Measurements from ENCODE around the gene HCN1. TPM values are rescaled to one million over a fixed set of nuclear protein-coding genes. Genes with fewer than 3 reads are reported as not detected.

HCN1 gene
- total RNA-seq, 4 donors from 2014 or later = not detected

GRCh38 chr5:45695804-45696156, 400 bp downstream of the HCN1 start:
- TF ChIP-seq CTCF (IDR thresholded peaks at IDR 0.05) = no peak
- no peak for TF ChIP-seq POLR2A (IDR thresholded peaks at IDR 0.05)
- H3K4me3 ChIP-seq = peak overlapping the region in 2 of 4 donors; percentile 35 to 46
- H3K9me3 ChIP-seq = no peaks in the 10 kb centered on the region
- no peak for DNase-seq
- H3K36me3 ChIP-seq = no peaks in the 10 kb centered on the region
- peaks cover 0 to 11% (median 0%) of the 10 kb centered on the region in 4 donors for H3K4me1 ChIP-seq
- H3K27me3 ChIP-seq = peaks cover 0 to 10% of the 10 kb centered on the region in 2 donors
- H3K27ac ChIP-seq = no peak overlapping the region

GRCh38 chr5:45694971-45695803, 993 bp downstream of the HCN1 start:
- no peak for DNase-seq
- peaks cover 0 to 10% of the 10 kb centered on the region in 2 donors for H3K27me3 ChIP-seq
- H3K4me1 ChIP-seq = peaks cover 0 to 11% (median 0%) of the 10 kb centered on the region in 4 donors
- TF ChIP-seq POLR2A (IDR thresholded peaks at IDR 0.05) (no peak), CTCF (IDR thresholded peaks at IDR 0.05) (no peak)
- H3K27ac ChIP-seq = no peak overlapping the region
- no peaks in the 10 kb centered on the region for H3K9me3 ChIP-seq
- no peaks in the 10 kb centered on the region for H3K36me3 ChIP-seq
- peak overlapping the region in 2 of 4 donors; percentile 35 to 46 for H3K4me3 ChIP-seq

- H3K27me3 ChIP-seq = peaks cover 0 to 10% of the 10 kb centered on the region in 2 donors
Measured at GRCh38 chr5:45694255-45694814, 1.8 kb downstream of the HCN1 start.

GRCh38 chr5:45692481-45692880, 3.7 kb downstream of the HCN1 start:
- Histone ChIP-seq H3K4me3 (no peak overlapping the region), H3K4me1 (peaks cover 0 to 11% (median 0%) of the 10 kb centered on the region in 4 donors), H3K27ac (no peak overlapping the region), H3K27me3 (peaks cover 0 to 10% of the 10 kb centered on the region in 2 donors), H3K9me3 (no peaks in the 10 kb centered on the region), H3K36me3 (no peaks in the 10 kb centered on the region)
- TF ChIP-seq POLR2A (IDR thresholded peaks at IDR 0.05) = no peak
- no peak for TF ChIP-seq CTCF (IDR thresholded peaks at IDR 0.05)
- no peak for DNase-seq

More at GRCh38 chr5:45694255-45694814, 1.8 kb downstream of the HCN1 start:
- TF ChIP-seq POLR2A (IDR thresholded peaks at IDR 0.05) (no peak), CTCF (IDR thresholded peaks at IDR 0.05) (no peak)
- Histone ChIP-seq H3K4me3 (no peak overlapping the region), H3K9me3 (no peaks in the 10 kb centered on the region), H3K4me1 (peaks cover 0 to 11% (median 0%) of the 10 kb centered on the region in 4 donors), H3K36me3 (no peaks in the 10 kb centered on the region), H3K27ac (no peak overlapping the region)
- no peak for DNase-seq

- no peak for DNase-seq
- no peak overlapping the region for H3K27ac ChIP-seq
- H3K27me3 ChIP-seq = peaks cover 0 to 10% of the 10 kb centered on the region in 2 donors
- H3K9me3 ChIP-seq = no peaks in the 10 kb centered on the region
- no peak overlapping the region for H3K4me3 ChIP-seq
- peaks cover 0 to 11% (median 0%) of the 10 kb centered on the region in 4 donors for H3K4me1 ChIP-seq
- no peaks in the 10 kb centered on the region for H3K36me3 ChIP-seq
- TF ChIP-seq POLR2A (IDR thresholded peaks at IDR 0.05) (no peak), CTCF (IDR thresholded peaks at IDR 0.05) (no peak)
Measured at GRCh38 chr5:45691656-45692055, 4.5 kb downstream of the HCN1 start.
